ENCODE measurements around the gene CTSD.
A peak's percentile ranks its signal among the peaks of the same experiment; 100 is the strongest.

Gene CTSD

DNA sequence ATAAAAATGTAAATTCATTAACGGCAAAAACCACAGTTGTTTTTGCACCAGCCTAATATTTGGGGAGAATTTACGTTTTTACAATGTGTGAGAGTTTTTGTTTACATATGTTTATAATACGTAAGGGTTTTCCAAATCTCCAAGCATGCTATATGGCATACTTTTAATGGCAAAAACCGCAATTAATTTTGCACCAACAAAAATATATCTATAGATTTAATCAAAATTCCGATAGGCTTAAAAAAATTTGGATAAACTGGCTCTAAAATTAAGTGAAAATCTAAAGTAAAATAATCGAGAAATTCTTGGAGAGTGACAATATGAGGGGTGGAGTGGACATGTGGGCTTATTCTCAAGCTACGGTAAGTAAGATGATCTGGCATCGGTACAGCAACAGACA, 43.9 kb downstream of the CTSD start:
- no peak for DNase-seq

DNA sequence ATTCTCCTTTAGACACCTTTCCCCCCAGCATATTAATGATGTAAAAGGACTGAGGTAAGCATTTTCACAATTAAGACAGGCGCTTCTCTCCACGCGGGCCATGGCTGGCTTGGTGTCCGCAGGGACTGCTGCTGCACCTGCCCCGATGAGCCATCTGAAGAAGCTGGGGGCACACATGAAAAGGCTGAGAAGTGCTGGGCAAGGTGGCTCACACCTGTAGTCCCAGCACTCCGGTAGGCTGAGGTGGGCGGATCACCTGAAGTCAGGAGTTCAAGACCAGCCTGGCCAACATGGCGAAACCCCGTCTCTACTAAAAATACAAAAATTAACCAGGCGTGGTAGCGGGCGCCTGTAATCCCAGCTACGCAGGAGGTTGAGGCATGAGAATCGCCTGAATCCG, 45.4 kb downstream of the CTSD start:
- no peak for DNase-seq

DNA sequence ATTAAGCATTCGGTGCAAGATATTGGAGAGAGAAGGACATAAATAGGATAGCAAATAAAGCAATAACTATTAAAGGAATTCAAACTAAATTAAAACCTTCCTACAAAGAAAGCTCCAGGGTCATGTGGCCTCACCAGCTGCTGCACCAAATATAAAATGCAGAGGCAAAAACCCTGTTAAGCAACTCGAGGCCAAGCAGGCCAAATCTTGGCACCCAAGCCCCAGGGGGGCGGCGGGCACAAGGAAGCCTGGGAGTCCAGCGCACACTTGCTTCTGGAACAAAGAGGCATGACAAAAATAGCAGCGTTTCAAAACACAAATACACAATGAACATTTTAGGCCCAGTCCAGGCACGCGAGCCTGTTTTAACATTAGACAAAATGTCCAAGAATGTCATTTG, 46.0 kb downstream of the CTSD start:
- DNase-seq: no peak

DNA sequence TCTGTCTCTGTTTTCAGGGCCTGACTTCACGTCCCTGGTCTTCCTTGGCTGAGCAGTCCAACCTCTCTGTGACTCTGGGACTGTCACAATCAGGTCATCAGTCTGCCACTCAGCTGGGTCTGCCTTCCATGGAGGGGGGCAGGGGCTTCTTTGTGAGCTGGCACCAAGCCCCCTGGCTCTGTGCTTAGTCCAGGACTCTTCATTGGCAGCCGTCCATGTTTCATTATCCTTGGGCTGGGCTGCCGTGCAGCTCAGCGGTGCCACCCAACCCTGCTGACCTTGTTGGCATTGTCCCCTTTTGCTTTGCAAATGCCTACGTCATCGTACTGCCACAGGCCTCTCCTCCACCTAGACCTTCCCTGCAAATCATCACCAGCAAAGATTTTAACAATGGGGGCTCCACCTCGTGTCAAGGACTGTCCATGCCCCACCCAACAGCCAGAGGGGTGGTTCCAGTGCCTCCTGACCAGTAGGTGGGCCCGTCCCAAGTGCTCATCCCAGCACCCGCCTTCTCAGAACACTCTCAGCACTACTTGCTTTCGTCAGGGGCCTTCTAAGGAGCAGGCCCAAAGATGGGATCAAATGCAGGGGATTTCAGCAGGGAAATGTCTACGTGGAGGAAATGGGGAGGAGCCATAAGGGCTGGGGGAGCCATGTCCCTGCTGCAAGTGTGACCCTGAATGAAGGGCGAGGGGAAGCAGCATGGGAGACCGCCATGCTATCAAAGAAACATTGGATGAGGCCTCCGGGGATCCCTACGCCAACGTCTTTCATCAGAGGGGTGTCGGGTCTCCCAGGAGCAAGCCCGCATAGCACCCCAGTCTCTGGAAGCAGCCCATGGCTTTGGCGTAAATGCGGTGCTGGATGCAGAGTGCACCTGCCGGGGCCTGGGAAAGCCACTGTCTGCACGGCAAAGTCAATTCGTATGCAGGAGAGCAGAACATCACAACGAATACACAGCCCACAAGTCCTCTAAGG, 48.5 kb downstream of the CTSD start:
- DNase-seq: no peak

DNA sequence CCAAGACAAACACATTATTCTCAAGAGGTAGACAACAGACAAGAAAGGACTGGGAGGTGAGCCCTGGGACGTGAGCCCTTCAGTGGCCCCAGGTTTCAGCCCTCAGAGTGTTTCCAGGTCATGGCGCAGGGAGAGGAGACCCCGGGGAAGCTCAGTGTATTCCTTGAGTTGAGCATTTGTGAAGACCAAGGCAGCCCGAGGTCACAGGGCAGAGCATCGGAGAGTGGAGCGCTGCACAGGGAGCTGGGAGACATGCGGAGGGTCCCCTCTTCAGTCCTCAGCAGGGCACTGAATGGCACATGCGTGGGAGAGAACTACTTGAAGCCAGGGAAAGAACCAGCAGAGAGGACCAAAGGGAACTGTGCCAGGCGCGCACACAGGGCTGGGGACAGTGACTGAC, 55.0 kb downstream of the CTSD start:
- DNase-seq: no peak

DNA sequence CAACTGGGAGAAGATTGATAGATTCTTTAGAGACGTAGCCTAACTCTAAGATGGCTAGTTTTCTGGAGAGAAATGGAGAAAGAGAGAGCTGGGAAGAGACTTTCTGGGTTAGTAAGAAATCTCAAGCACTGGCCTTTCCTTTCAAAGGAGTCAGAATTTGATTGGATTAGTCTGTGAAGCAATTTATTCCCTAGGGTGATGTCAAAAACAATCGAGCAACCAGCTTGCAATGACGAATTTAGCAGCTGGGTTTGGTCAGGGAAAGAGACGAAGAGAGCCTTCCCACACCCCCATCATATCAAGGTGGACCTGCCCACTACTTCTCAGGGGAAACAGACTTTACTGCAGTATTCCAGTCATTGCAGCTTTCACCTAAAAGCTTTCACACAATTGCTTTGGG, 56.0 kb downstream of the CTSD start:
- DNase-seq: no peak

DNA sequence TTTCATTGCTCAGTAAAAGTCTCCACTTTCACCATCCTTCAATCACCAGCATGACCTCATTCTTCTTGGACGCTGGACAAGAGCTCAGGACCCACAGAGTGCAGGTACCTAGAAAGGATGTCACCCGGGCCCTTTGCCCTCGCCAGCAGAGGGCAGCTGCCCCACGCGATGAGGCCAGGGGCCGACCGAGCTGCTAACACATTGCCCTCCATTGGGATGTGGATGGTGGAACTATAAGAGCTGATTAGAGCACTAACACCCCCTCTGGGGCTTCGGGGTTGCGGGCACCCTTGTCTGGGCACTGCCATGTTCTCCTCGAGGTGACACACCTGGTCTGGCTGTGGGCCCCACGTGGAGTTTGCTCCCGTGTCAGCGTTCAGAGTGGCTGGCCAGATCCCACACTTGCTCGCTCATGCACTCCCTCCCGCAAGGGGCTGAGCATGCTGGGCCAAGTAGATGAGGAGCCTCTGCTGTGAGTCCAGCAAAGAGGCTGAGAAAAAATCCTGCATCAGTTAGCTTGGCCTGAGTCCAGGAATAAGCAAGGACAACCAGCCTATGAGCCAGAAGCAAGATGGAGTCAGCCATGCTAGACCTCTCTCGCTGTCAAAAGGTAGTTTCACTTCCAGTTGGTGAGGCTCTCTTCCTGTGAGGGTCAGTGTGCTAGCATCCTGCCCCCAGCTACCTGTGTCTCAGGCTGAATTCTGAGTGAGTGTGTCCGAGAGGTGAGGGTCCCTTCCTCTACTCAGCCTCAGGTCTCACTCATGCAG, 56.9 kb downstream of the CTSD start:
- no peak for DNase-seq

DNA sequence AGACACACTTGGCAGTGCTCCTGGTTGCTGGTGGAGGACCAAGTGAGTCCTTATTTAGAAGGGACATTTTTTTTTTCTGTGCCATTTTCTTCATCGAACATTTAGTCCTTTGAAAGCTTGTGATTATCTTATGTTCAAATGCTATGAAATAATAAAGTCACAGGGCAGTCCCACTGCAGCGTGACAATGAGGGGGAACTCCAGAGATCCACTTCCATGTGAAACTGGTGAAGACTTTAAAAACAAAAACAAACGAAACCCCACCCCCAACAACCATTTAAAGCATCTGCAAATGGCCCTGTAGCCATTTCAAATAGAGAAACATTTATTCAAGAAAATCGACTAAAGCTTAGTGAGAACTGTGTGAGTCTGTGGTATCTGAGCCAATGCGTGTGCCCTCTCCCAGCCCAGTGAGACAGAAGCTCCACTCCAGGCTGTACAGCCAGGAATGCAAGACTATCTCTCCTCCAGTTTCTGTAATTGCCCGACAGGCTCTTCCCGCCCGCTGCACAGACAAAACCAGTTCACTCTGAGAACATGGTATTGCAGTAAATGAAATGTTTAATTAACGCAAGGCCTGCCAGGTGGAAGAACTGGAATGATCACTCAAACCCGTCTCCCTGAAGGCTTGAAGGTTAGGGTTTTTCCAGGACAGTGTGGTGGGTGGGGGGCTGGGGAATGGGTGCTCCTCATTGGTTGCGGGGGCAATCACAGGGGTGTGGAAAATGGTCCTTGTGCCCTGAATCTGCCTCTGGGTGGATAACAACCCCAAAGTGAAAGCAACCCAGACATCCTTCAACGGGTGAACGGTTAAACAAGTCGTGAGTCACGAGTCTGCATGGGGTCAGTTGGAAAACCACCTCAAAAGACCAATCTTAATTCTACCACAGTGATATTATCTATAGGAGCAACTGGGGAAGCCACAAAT, 58.3 kb downstream of the CTSD start:
- peak; percentile 43 for DNase-seq

DNA sequence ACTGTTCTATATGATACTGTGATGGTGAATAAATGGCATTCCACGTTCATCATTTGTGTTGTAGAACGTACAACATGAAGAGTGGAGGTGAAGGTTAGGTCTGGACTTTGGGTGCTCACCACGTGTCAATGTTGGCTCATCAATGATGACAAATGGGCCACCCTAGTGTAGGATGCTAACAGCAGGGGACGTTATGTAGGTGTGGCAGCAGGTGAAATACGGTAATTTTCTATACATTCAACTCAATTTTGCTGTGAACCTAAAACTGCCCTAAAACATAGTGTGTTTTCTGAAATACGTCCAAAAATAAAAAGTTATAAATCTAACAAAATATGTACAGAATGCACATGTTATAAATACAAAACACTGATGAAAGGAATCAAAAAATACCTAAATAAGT, 60.6 kb downstream of the CTSD start:
- no peak for DNase-seq

Measured in eye (tissue), 1 donor.